ENCODE measurements around the gene RTRAF.

- TF ChIP-seq CTCF (conservative IDR thresholded peaks at IDR 0.05) (no peak), ZFX (IDR thresholded peaks at IDR 0.05) (no peak)
Measured at GRCh38 chr14:52060080-52060479, 70.7 kb downstream of the RTRAF start.
